Measurements from ENCODE around the gene ZNF143. TPM values are rescaled to one million over a fixed set of nuclear protein-coding genes. Genes with fewer than 3 reads are reported as not detected.

Gene ZNF143
- total RNA-seq, 1 experiment from 2014 or later, result 16.3 TPM

DNA sequence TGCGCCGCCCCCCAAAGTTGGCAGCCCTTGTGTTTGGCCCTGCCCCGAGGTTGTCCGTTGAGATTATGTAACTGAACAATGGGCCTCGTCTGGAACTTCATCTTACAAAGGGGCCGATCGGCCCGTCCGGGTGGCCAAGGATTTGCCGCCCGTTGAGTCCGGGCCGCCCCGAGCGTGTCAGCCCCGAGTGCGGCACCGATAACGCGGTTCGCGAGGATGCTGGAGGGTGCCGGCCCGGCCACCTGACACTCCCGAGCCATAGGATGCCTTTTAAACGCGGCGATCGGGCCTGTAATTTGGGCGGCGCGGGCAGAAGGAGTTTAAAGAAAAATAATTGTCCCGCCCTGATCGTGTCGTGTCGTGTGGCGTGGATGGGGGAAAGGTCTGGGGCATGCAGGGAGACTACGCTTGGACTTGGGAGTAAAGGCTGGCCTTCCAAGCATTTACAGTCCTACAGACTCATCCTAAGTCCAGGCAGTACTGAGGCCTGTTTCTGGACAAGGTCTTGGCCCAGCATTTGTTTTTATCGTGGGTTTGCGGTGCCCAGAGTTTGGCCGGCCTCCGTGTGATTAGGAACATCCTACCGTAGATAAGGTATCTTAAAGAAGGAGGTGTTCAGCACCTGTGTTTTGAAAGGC, 113.9 kb downstream of the ZNF143 start:
- peak; percentile 44 for DNase-seq (ENCODE audit: low read depth)

- peak; percentile 93 for DNase-seq (ENCODE audit: low read depth)
Measured at GRCh38 chr11:9575260-9576240, 114.7 kb downstream of the ZNF143 start.

- DNase-seq (ENCODE audit: low read depth), result peak; percentile 49
Measured at GRCh38 chr11:9576701-9577381, 116.0 kb downstream of the ZNF143 start.

- DNase-seq (ENCODE audit: low read depth), result peak; percentile 54
Measured at GRCh38 chr11:9577556-9577955, 116.7 kb downstream of the ZNF143 start.

Other genes starting within 250 kb of the ZNF143 start
- 81.1 and 91.2 TPM in 2 replicates for gene DENND5A, start 195.7 kb upstream of the ZNF143 start, total RNA-seq (2014; rRNA removed)
- 39.1 and 43.5 TPM in 2 replicates for gene TMEM41B, start 146.4 kb upstream of the ZNF143 start, total RNA-seq (2014; rRNA removed)
- 153 and 173 TPM in 2 replicates for gene IPO7, start 76.4 kb upstream of the ZNF143 start, total RNA-seq (2014; rRNA removed)
- gene WEE1, start 112.7 kb downstream of the ZNF143 start, total RNA-seq (2014; rRNA removed), result 69.2 and 87.8 TPM in 2 replicates
- 19.4 and 24.1 TPM in 2 replicates for gene SWAP70, start 203.1 kb downstream of the ZNF143 start, total RNA-seq (2014; rRNA removed)

Data from LHCN-M2 (cell line).